Activated CD4-positive, alpha-beta memory T cell treated with anti-CD3 and anti-CD28 coated beads for 36 hours (primary cell): Measurements from ENCODE around the gene DTNA. TPM values are rescaled to one million over a fixed set of nuclear protein-coding genes. Genes with fewer than 3 reads are reported as not detected.
"Not testable (repeated sequence)": the region's sequence is repeated elsewhere in the genome, so short reads cannot be mapped to it uniquely, and the experiment has no call there.

Experiments
- CTCF ChIA-PET: fragments of 350-600 bp; sonication (Branson Sonifier 250); formaldehyde crosslinking; loops from one replicate; lab custom pipeline; 2021; ENCODE audit warnings: antibody characterized with exemption, inconsistent platforms; lab: Charles Lee
- POLR2A ChIA-PET: fragments of 350-600 bp; sonication (Branson Sonifier 250); formaldehyde crosslinking; loops from one replicate; lab custom pipeline; 2021; ENCODE audit warnings: antibody characterized with exemption; lab: Charles Lee
- DNase-seq: peaks from one replicate; pipeline ENCODE4 v3.0.0-alpha.2; 2020
- H3K27ac Mint-ChIP-seq: one replicate; pipeline ENCODE4 v1.8.0; 2021; ENCODE audit warnings: mixed read lengths
- H3K27me3 Mint-ChIP-seq: one replicate; pipeline ENCODE4 v1.8.0; 2021; ENCODE audit warnings: mixed read lengths
- H3K36me3 Mint-ChIP-seq: one replicate; pipeline ENCODE4 v1.8.0; 2021; ENCODE audit warnings: mixed read lengths
- H3K4me1 Mint-ChIP-seq: one replicate; pipeline ENCODE4 v1.8.0; 2021; ENCODE audit warnings: low read depth, mixed read lengths
- H3K4me3 Mint-ChIP-seq: one replicate; pipeline ENCODE4 v1.8.0; 2021; ENCODE audit warnings: mild to moderate bottlenecking, mixed read lengths
- H3K9me3 Mint-ChIP-seq: one replicate; pipeline ENCODE4 v1.8.0; 2021; ENCODE audit warnings: mixed read lengths
- intact Hi-C: fragments of 100-400 bp; cut with micrococcal nuclease; formaldehyde crosslinking; loops from one replicate; pipeline ENCODE4 v1.15.1; 2023
- total RNA-seq, 2 experiments: library from RNA; stranded (reverse); gene quantifications; one replicate each; pipeline ENCODE4 v1.2.3, GENCODE V29; 2021

DTNA gene
- total RNA-seq, 2 experiments from 2014 or later, result not detected

DNA sequence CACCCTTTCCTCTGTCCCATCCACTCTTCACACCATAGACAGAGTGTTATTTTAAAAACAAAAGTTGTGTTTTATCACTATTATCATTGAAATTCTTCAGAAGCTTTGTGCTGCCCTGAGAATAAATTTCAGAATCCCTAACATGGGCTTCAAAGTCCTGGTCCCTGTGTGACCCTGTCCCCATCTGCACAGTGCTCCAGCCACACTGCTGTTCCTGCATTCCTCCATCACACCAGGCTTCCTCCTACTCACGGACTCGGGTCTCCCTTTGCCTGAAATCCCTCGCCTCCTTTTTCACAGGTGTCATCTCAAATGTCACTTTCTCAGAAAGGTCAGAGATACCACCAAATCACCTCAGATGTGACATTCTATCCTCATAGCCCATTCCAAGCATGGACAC lies 8.2 kb upstream of the DTNA start:
- ChIA-PET POLR2A (no interaction called here), CTCF (interaction anchor here (0.8 kb wide), 1 partner anchor 30 kb away, joined by 3 read pairs; no protein-coding TSS in a partner anchor)
- H3K4me3 Mint-ChIP-seq, result no peak overlapping the region
- peaks cover under 1% of the 10 kb centered on the region for H3K27me3 Mint-ChIP-seq
- no peak for DNase-seq
- no peaks in the 10 kb centered on the region for H3K9me3 Mint-ChIP-seq
- H3K4me1 Mint-ChIP-seq, result no peaks in the 10 kb centered on the region
- H3K36me3 Mint-ChIP-seq, result no peaks in the 10 kb centered on the region
- intact Hi-C loops, result no loop called here
- no peak overlapping the region for H3K27ac Mint-ChIP-seq

DNA sequence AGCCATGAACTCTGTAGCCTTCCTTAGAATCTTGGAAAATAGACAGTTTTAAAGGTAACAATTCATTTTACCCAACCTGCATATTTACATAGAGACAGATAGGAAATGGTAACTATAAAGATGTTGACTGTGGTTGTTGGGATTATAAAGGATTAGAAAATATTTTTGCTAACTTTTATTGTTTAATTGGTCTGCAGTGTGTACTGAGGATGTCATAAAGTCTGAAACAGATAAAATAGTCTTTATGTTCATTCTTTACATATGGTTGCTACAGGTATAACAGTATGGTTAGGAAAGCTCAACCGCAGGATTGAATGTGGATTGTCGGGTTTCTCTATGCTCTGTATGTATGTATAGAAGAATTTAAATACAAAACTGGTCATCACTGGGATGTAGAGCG lies 7.3 kb upstream of the DTNA start:
- Mint-ChIP-seq H3K9me3 (no peaks in the 10 kb centered on the region), H3K27ac (no peak overlapping the region), H3K27me3 (peaks cover 3% of the 10 kb centered on the region), H3K36me3 (no peaks in the 10 kb centered on the region), H3K4me3 (no peak overlapping the region), H3K4me1 (no peaks in the 10 kb centered on the region)
- DNase-seq, result no peak
- ChIA-PET POLR2A (no interaction called here), CTCF (no interaction called here)
- intact Hi-C loops, result no loop called here

DNA sequence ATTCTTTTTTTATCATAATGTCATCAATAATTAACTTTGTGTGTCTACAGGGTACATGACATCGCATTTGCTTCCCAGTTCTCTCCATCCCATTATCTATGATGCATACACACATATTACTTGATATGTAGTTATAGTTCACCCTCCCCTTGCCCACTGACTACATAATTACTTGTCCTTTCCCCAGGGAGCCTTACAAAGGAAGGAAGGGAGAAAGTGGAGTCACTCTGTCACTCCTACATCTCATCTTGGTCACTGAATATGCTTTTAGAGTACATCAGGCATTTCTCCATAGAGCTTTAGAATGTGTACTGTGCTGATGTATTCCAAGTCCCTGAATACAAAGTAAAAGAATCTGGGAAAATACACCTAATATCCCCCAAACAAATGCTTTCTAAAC lies 6.0 kb upstream of the DTNA start:
- ChIA-PET CTCF (no interaction called here), POLR2A (no interaction called here)
- no peaks in the 10 kb centered on the region for H3K9me3 Mint-ChIP-seq
- no peak overlapping the region for H3K27ac Mint-ChIP-seq
- H3K4me1 Mint-ChIP-seq, result no peaks in the 10 kb centered on the region
- no peak overlapping the region for H3K4me3 Mint-ChIP-seq
- intact Hi-C loops, result no loop called here
- DNase-seq, result no peak
- H3K27me3 Mint-ChIP-seq, result peaks cover 3% of the 10 kb centered on the region
- no peaks in the 10 kb centered on the region for H3K36me3 Mint-ChIP-seq

DNA sequence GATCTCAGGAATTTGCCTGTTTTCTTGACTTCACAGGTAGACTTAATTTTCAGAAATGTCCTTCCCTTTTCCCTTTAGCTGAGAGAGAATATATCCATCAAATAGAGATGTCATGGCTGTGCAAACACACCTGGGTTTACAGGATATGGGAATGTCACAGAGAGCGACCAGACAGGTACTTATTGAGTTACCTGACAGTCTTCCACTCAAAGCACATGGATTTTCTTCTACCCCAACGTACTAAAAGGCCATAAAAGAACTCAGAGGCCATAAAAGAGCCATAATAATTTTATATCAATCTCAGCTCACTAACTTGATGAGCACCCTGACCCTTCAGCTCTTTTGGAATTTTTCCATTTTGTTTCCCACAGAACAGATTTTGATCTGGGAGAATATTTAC lies 5.3 kb upstream of the DTNA start:
- CTCF ChIA-PET, result no interaction called here
- H3K27me3 Mint-ChIP-seq, result peaks cover 3% of the 10 kb centered on the region
- no peak for DNase-seq
- H3K4me3 Mint-ChIP-seq, result no peak overlapping the region
- no peaks in the 10 kb centered on the region for H3K9me3 Mint-ChIP-seq
- H3K36me3 Mint-ChIP-seq, result no peaks in the 10 kb centered on the region
- no peaks in the 10 kb centered on the region for H3K4me1 Mint-ChIP-seq
- H3K27ac Mint-ChIP-seq, result no peak overlapping the region
- POLR2A ChIA-PET, result no interaction called here
- intact Hi-C loops, result no loop called here

DNA sequence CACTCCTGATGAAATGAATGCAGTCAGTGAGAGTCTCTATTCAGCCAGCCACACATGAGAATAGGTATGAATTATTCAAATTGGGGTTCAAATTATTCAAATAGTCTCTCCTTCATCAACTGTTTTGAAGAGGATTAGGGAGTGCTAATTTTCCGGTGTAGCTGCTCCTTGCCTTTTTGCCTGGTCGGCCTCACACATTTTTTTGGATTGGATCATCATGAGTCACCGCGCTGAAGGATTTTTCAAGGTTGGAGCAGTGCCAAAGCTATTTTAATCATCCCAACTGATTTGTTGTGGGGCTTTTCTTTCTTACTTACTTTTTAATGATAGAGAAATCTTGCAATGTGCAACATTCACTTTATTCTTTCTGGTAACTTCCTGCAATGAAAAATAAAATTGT lies 2.4 kb upstream of the DTNA start:
- Mint-ChIP-seq H3K27me3 (peaks cover 8% of the 10 kb centered on the region), H3K4me1 (no peaks in the 10 kb centered on the region), H3K36me3 (no peaks in the 10 kb centered on the region), H3K27ac (no peak overlapping the region), H3K4me3 (no peak overlapping the region), H3K9me3 (no peaks in the 10 kb centered on the region)
- ChIA-PET POLR2A (no interaction called here), CTCF (interaction anchor here (0.6 to 1.2 kb wide), 3 partner anchors 46 to 1202 kb away, joined by 3 read pairs; no protein-coding TSS in a partner anchor)
- DNase-seq, result no peak
- intact Hi-C loops, result no loop called here

GRCh38 chr18:34709104-34709503 lies 994 bp upstream of the DTNA start:
- no peak overlapping the region for H3K27ac Mint-ChIP-seq
- ChIA-PET CTCF (no interaction called here), POLR2A (no interaction called here)
- H3K4me3 Mint-ChIP-seq, result no peak overlapping the region
- peaks cover 8% of the 10 kb centered on the region for H3K27me3 Mint-ChIP-seq
- no peaks in the 10 kb centered on the region for H3K36me3 Mint-ChIP-seq
- no peak for DNase-seq
- no peaks in the 10 kb centered on the region for H3K4me1 Mint-ChIP-seq
- no peaks in the 10 kb centered on the region for H3K9me3 Mint-ChIP-seq
- intact Hi-C loops, result no loop called here

GRCh38 chr18:34710458-34710914 lies 388 bp downstream of the DTNA start:
- H3K36me3 Mint-ChIP-seq, result no peaks in the 10 kb centered on the region
- CTCF ChIA-PET, result no interaction called here
- no peak overlapping the region for H3K4me3 Mint-ChIP-seq
- H3K9me3 Mint-ChIP-seq, result no peaks in the 10 kb centered on the region
- no peak overlapping the region for H3K27ac Mint-ChIP-seq
- POLR2A ChIA-PET, result no interaction called here
- DNase-seq, result no peak
- no peaks in the 10 kb centered on the region for H3K4me1 Mint-ChIP-seq
- intact Hi-C loops, result no loop called here
- H3K27me3 Mint-ChIP-seq, result peaks cover 8% of the 10 kb centered on the region

DNA sequence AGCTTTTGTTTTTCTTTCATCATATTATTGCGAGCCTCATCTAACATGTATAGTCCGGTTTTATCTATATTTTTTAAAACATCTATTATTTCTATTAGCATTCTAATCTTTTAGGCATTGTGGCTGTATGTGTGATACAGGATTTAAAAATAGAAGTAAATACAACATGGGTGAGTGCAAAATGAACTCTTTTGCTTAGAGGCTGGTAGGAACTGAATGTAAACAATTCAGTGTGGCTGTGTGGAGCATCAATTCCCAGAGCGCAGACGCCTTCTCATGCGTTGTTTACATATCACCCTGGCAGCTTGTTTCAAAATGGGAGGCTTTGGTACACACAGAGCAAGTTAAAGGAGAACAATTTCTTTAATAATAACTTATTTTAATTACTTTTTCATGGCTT lies 836 bp downstream of the DTNA start:
- intact Hi-C loops, result no loop called here
- Mint-ChIP-seq H3K36me3 (no peaks in the 10 kb centered on the region), H3K4me3 (no peak overlapping the region), H3K27ac (no peak overlapping the region), H3K4me1 (no peaks in the 10 kb centered on the region), H3K9me3 (no peaks in the 10 kb centered on the region), H3K27me3 (peaks cover 8% of the 10 kb centered on the region)
- DNase-seq, result no peak
- ChIA-PET POLR2A (no interaction called here), CTCF (no interaction called here)

DNA sequence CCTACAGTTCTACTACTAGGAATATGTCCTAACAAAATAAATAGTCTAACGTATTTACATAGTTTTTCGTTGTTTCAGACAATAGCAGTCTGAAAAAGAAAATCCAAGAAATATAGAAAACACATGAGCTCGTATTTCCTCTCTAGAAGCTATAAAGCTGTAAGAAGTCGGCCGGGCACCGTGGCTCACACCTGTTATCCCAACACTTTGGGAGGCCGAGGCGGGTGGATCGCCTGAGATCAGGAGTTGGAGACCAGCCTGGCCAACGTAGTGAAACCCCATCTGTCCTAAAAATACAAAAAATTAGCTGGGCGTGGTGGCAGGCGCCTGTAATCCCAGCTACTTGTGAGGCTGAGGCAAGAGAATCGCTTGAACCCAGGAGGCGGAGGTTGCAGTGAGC lies 6.0 kb downstream of the DTNA start:
- H3K36me3 Mint-ChIP-seq, CTCF ChIA-PET, H3K9me3 Mint-ChIP-seq: not testable (repeated sequence)

DNA sequence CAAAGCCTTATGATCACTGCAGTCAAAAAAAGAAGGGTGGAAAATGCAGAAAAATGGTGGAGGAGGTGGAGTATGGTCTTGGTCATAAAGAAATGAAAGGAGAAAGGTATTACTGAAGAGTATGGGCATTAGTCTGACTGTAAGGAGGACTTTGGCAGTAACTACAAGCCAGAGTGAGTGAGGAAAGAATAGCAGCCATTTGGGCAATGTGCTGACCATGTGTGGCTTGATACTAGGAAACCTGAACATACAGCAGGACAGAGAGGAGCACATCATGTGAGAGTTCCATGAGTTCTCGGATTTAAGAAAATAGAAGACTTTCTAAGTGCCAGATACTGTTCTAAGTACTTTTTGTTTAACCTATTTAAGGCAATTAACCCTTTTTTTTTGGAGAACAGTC lies 8.5 kb downstream of the DTNA start:
- DNase-seq, result no peak
- H3K4me3 Mint-ChIP-seq, result no peak overlapping the region

More for the DNA sequence above, 6.0 kb downstream of the DTNA start:
- H3K4me3 Mint-ChIP-seq, POLR2A ChIA-PET, H3K27ac Mint-ChIP-seq, DNase-seq, intact Hi-C loops, H3K27me3 Mint-ChIP-seq, H3K4me1 Mint-ChIP-seq: not testable (repeated sequence)

DNA sequence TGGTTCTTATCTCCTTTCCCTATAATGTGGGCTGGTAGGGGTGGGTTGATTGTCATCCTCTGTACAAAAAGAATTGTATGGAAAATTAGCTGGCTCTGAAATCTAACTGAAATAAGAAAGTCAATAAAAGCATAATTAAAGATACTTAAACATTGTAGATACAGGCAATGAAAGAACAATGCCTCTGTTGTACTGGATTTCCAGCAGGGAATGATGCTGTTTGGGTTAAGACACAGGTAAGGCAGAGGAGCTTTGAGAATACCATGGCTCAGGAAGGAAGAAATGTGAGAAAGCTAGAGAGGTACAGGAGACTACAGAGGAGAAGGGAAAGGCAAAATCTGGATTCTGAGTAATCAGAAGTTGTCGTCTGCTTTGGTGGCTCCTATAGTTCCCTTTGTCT lies 10.1 kb downstream of the DTNA start:
- H3K4me3 Mint-ChIP-seq, result no peak overlapping the region
- CTCF ChIA-PET, result interaction anchor here (1.3 kb wide), 1 partner anchor 59 kb away, joined by 4 read pairs; no protein-coding TSS in a partner anchor
- no peak for DNase-seq

More for the DNA sequence above, 8.5 kb downstream of the DTNA start:
- no peaks in the 10 kb centered on the region for H3K36me3 Mint-ChIP-seq
- POLR2A ChIA-PET, result no interaction called here
- intact Hi-C loops, result no loop called here
- no peaks in the 10 kb centered on the region for H3K9me3 Mint-ChIP-seq
- CTCF ChIA-PET, result no interaction called here
- H3K27me3 Mint-ChIP-seq, result no peaks in the 10 kb centered on the region
- H3K4me1 Mint-ChIP-seq, result no peaks in the 10 kb centered on the region
- H3K27ac Mint-ChIP-seq, result no peak overlapping the region

GRCh38 chr18:34723143-34723542 lies 13.0 kb downstream of the DTNA start:
- Mint-ChIP-seq H3K9me3 (no peaks in the 10 kb centered on the region), H3K4me3 (no peak overlapping the region), H3K4me1 (no peaks in the 10 kb centered on the region), H3K27ac (no peak overlapping the region), H3K36me3 (no peaks in the 10 kb centered on the region), H3K27me3 (no peaks in the 10 kb centered on the region)
- CTCF ChIA-PET, result interaction anchor here (0.8 kb wide), 1 partner anchor 126 kb away, joined by 3 read pairs; no protein-coding TSS in a partner anchor
- POLR2A ChIA-PET, result no interaction called here
- DNase-seq, result no peak
- intact Hi-C loops, result no loop called here

More for the DNA sequence above, 10.1 kb downstream of the DTNA start:
- intact Hi-C loops, result no loop called here
- Mint-ChIP-seq H3K36me3 (no peaks in the 10 kb centered on the region), H3K4me1 (no peaks in the 10 kb centered on the region), H3K9me3 (no peaks in the 10 kb centered on the region), H3K27ac (no peak overlapping the region), H3K27me3 (no peaks in the 10 kb centered on the region)
- POLR2A ChIA-PET, result no interaction called here

GRCh38 chr18:34725737-34726136 lies 15.6 kb downstream of the DTNA start:
- H3K4me3 Mint-ChIP-seq, DNase-seq, H3K36me3 Mint-ChIP-seq, intact Hi-C loops, H3K27me3 Mint-ChIP-seq, H3K27ac Mint-ChIP-seq, H3K4me1 Mint-ChIP-seq, POLR2A ChIA-PET, H3K9me3 Mint-ChIP-seq, CTCF ChIA-PET: not testable (repeated sequence)
